Mammary epithelial cell (primary cell): Measurements from ENCODE around the gene EEPD1.

Source experiments
- EZH2 ChIP-seq: IDR thresholded peaks from 2 replicates; pipeline ENCODE4 v1.6.1; 2012; ENCODE audit warnings: low read length, inconsistent platforms, borderline replicate concordance
- TF ChIP-seq, protein P1 (sequence below), 2 donors: IDR thresholded peaks in 1 of 2; conservative IDR thresholded peaks in 1 of 2; 2 replicates each; pipeline ENCODE4 v1.5.1; 2011 to 2012; ENCODE audit warnings: inconsistent platforms in 2 of 2, low read length in 2 of 2, mild to moderate bottlenecking in 2 of 2, control low read depth in 1 of 2, low read depth in 1 of 2; ENCODE audit not compliant: insufficient read depth in 1 of 2; ENCODE audit errors: extremely low read depth in 1 of 2

DNA sequence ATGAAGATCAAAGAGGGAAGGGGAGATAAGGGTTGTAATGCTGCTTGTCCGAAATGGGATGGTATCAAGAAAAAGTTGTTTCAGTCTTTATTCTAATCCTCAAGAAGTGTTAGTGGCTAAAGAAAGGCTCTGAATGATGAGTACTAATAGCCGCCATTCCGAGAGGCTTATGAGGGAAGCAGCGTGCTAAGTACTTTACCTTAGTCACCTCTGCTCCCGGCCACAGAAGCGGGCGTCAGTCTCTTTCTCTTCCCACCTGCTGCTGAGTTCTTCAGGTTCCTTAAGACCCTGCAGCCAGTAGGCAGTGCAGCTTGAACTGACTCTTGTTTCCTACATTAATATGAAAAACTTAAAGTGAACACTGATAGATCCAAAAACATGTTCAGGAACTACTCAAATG is 73.1 kb downstream of the EEPD1 start:
- TF ChIP-seq, protein P1, sequence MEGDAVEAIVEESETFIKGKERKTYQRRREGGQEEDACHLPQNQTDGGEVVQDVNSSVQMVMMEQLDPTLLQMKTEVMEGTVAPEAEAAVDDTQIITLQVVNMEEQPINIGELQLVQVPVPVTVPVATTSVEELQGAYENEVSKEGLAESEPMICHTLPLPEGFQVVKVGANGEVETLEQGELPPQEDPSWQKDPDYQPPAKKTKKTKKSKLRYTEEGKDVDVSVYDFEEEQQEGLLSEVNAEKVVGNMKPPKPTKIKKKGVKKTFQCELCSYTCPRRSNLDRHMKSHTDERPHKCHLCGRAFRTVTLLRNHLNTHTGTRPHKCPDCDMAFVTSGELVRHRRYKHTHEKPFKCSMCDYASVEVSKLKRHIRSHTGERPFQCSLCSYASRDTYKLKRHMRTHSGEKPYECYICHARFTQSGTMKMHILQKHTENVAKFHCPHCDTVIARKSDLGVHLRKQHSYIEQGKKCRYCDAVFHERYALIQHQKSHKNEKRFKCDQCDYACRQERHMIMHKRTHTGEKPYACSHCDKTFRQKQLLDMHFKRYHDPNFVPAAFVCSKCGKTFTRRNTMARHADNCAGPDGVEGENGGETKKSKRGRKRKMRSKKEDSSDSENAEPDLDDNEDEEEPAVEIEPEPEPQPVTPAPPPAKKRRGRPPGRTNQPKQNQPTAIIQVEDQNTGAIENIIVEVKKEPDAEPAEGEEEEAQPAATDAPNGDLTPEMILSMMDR (conservative IDR thresholded peaks at IDR 0.05 in 1 of 2, IDR thresholded peaks at IDR 0.05 in 1 of 2; ENCODE audit: extremely low read depth in 1 of 2, insufficient read depth in 1 of 2, low read depth in 1 of 2, low read length in 2 of 2) = no peak
- TF ChIP-seq EZH2 = no peak
